ENCODE data around the gene BTBD6.
"Not testable (repeated sequence)": the region's sequence is repeated elsewhere in the genome, so short reads cannot be mapped to it uniquely, and the experiment has no call there.

GRCh38 chr14:105277448-105277847 is 29.1 kb downstream of the BTBD6 start:
- not testable (repeated sequence) for TF ChIP-seq EZH2 (IDR thresholded peaks at IDR 0.05; ENCODE audit: low read depth); CTCF (conservative IDR thresholded peaks at IDR 0.05)
